Fibroblast of skin of right biceps (primary cell): ENCODE results near the gene DRAP1.

Experiments
- DNase-seq: peaks from one replicate; pipeline ENCODE4 v3.0.0-alpha.2; 2013

The DRAP1 gene, protein sequence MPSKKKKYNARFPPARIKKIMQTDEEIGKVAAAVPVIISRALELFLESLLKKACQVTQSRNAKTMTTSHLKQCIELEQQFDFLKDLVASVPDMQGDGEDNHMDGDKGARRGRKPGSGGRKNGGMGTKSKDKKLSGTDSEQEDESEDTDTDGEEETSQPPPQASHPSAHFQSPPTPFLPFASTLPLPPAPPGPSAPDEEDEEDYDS

DNA sequence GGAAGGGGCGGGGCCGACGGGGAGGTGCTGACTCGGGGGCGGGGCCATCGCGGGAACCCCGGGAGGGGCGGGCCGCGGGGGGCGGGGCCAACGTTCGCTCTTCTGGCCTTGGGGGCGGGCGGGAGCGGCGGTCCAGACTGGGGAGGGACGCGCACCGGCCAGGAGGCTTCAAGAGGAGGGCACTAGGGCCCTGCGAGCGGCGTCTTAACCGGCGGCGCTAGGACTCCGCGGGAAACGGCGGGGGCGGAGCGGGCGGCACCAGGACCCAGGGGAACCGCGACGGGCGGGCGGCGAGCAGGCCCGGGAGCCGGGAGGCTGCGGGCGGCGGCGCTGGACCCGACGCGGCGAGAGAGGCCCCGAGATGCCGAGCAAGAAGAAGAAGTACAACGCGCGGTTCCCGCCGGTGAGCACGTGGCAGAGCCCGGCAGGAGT is at the start of gene DRAP1:
DRAP1 (plus strand) TSS at position 286 of the 432 bp plus-strand sequence; CDS start at position 362, 76 bp downstream.
- peak; percentile 99 for DNase-seq

DNA sequence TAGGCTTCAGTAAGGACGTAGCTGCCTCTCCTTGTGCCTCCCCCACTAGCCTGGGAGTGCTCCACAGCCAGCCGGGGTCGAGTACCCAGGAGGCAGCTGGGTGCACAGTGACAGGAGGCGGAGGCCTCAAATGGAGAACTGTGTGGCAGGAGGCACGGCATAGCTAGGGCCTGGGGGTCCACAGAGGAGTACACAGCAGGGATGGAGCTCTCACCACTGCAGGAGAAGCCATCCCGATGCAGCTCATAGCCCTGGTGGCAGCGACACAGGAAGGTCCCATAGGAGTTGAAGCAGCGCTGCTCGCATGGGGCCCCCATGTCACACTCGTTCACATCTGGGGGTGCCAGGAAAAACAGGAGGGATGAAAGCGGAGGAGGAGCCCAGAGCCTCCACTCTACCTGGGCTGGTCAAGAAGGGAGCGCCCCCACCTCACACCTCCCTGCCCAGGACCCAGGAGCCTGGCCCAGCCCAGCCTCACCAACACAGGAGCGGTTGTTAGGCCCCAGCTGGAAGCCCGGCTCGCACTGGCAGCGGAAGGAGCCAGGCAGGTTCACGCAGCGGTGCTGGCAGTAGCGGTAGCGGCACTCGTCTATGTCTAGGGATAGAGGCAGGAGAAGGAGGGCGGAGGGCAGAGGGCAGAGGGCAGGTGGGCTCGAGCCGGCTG is 49.5 kb upstream of the DRAP1 start:
- DNase-seq: no peak

DNA sequence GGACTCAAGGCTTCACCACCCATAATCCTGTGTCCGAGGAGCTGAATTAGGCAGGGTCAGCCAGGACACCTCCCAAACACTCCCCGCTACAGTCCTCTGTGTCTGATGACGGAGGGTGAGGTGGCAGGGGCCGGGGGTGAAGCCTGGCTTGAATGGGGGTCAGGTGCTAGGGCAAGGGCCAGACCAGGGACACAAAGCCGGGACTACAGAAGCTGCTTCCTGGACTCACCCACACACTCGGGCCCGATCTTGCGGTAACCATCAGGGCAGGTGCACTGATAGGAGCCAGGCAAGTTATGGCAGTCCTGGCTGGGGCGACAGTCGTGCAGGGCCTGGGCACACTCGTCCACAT is 48.9 kb upstream of the DRAP1 start:
- no peak for DNase-seq

DNA sequence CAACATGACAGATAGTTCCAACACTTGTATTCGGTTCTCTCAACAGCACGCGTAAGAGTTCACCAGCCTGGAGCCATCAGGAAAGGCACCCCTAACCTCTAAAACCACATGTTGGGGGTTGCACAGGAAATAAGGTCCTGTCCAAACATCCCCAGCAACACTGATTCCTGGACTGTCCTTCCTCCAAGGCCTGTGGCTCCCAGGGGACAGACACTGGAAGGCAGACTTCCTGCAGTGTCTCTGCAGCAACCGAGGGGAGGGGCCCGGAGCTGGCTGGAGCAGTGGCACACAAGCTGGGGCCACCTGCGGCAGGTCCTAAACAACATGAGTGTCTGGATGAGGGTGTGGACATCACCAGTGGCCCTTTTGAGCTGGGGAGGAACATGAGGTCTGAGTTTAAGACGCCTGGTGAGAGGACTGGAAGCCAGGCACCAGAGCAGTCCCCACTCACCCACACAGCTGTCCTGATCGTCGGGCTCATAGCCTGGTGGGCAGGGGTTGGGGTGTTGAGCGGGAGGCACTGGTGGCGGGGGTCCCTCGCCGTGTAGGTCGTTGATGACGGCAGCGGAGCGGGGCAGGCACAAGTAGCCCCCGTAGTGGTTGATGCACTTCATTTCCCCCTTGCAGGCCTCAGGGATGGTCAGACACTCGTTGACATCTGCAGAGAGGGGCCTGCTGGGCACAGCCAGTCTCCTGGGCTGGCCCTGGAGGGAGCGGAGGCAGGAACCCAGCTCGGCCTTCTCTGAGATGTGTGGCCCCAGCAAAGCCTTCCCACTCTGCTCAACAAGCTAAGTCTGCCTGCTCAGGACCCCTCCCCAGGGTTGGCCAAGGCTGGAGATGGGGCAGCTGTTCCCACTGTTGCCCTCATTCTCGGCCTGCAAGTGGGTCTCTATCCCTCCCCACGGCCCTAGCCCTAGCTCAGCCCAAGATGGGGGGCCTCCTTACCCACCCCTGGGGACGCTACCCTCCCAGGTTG is 48.2 kb upstream of the DRAP1 start:
- no peak for DNase-seq

DNA sequence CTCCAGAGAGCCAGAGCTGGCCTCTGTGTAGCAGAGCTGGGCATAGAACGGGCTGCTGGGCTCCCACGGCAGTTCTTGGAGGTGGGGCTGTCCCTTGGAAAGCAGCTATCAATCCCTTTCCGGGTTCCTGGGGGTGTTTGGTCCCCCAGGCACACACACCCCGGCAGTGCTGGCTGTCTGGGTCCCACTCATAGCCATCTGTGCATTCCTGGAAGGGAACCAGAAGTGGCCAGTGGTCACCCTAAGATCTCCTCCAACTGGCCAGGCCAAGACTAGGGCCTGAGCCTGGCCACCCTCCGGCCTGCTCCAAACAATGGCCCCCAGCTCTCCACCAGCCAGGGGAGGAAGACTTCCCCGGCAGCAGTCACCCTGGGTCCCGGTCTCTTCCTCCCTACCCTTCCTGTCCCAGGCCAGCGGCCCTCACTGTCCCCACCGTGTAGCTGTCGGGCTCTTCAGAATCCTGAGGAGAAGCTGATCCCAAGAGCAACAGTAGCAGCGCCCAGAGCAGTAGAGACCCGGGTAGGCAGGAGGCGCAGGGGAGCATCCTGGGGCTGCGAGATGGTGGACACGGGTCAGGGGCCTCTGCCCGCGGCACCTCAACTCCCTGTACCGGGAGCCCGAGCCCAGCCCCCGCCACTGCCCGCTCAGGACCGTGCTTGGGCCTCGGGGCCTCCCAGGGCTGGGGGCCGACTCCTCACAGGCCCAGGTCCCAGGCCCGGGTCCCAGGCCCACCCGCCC is 47.2 kb upstream of the DRAP1 start:
- peak; percentile 42 for DNase-seq

DNA sequence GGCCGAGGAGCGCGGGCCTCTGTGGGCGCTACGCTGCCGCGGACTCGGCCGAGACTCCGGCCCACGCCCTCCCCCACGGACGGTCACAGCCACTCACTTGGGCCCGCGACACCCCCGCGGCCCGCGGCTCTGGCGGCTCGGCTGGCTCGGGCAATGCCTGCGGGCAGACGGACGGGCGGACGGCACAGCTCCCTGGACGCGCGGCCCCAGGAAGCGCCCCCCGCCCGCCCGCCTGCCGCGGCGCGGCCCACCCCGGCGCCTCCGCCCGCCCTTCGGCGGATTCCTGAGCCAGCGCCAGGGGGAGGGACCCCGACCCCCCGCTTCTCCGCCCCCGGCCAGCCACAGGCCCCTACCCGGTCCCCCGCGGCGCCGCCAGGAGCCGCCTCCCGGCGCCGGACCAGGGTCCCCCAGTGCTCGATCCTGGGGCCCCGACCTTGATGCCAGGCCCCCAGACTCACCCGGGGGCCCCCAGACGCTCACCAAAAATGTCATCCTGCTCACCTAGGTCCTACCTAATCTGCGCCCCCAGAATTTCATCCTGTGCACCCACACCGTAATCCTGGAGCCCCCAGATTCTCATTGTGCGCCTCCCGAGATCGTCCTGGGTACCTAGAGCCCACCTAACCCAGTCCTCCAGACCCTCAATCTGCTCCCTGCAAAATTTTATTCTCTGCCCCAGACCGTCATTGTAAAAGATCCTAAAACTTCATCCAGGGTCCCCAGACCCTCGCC is 46.5 kb upstream of the DRAP1 start, which contains the start of gene EFEMP2:
EFEMP2 (minus strand) TSS at position 215 of the 732 bp plus-strand sequence. CDS start 446 bp downstream, outside the sequence.
- peak; percentile 73 for DNase-seq

DNA sequence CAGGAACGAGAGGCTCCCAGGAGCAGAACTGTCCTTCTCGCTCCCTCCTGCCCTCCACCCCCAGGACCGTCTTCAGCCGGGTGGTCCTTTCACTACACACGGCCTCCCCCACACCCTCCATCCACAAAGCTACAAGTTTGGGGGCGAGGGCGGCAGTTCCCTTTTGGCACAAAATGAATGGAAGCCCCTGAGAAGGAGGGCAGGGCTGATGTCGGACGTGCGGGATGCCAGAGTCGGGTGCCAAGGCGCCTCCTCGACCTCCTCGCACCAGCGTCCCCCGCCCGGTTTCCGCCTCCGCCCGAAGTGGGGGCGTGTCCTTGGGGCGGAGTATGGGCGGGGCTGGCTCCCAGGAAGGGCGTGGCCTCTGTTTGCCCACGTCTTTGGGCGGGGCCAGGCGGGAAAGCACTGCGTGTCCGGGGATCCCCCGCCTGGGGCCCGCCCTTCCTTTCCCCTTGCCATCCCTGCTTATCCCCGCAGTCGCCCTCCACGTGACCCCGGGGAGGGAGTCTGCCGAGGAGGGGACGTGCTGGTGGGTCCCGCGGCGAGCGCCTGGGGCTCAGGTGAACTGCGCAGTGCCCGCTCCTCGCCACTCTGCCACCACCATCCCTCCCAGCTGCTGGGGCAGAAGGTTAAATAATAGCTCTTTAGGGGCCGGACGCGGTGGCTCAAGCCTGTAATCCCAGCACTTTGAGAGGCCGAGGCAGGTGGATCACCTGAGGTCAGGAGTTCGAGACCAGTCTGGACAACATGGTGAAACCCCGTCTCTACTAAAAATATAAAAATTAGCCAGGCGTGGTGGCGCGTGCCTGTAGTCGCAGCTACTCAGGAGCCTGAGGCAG is 45.7 kb upstream of the DRAP1 start:
- peak; percentile 93 for DNase-seq

DNA sequence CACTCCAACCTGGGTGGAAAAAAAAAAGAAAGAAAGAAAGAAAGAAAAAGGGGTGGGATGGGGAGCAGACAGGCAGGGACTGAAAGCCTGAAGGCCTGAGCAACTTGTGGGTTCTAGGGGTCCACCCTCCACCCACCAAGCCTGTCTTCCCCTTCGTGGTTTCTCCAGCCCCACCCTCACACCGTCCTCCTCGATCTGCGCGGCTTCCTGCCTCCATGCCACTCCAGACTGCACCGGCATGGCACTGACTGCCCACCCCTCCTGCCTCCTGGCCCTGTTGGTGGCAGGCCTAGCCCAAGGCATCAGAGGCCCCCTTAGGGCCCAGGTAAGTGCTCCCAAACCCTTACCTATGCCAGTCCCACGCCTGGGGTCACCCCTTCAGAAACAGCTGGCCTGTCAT is 39.6 kb upstream of the DRAP1 start, which contains the start of gene CTSW:
CTSW (plus strand) TSS at position 221 of the 400 bp plus-strand sequence; CDS start at position 239, 18 bp downstream.
- no peak for DNase-seq

DNA sequence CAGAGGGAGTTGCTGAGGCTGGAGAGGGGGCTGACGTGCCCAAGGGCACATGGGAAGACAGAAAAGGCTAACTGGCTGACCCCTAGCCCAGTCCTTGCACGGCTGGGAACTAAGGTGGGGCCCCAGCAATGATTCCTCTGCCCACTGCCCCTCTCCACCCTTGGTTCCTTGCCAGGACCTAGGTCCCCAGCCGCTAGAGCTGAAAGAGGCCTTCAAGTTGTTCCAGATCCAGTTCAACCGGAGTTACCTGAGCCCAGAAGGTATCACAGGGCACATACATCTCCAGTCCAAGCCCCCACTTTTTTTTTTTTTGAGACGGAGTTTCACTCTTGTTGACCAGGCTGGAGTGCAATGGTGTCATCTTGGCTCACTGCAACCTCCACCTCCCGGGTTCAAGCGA is 39.2 kb upstream of the DRAP1 start:
- DNase-seq: no peak

DNA sequence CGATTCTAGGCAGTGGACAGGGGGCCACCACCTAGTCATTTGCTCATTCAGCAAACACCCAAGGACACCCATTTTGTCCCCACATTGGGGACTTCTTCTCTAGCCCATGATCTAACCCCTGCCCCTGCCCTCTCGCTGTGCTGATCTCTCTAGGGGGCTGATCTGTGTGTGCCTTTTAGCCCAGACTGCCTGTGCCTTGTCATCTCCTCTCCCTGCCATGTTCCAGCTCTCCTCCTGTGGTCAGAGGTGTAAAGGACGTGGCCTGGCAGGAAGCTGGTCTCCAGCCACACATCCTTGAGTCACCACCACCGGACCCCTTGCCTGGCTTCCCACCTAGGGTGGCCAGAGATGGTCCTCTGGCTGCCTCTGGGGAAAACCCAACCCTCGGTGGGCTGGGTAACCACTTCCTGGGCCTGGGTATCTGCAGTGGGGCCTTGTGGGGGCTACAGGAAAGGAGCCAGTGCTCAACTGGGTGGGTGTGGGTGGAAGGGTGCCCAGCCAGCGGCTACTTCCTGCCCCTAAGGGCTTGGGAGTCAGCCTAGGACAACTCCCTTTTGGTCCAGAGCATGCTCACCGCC is 38.3 kb upstream of the DRAP1 start:
- no peak for DNase-seq

DNA sequence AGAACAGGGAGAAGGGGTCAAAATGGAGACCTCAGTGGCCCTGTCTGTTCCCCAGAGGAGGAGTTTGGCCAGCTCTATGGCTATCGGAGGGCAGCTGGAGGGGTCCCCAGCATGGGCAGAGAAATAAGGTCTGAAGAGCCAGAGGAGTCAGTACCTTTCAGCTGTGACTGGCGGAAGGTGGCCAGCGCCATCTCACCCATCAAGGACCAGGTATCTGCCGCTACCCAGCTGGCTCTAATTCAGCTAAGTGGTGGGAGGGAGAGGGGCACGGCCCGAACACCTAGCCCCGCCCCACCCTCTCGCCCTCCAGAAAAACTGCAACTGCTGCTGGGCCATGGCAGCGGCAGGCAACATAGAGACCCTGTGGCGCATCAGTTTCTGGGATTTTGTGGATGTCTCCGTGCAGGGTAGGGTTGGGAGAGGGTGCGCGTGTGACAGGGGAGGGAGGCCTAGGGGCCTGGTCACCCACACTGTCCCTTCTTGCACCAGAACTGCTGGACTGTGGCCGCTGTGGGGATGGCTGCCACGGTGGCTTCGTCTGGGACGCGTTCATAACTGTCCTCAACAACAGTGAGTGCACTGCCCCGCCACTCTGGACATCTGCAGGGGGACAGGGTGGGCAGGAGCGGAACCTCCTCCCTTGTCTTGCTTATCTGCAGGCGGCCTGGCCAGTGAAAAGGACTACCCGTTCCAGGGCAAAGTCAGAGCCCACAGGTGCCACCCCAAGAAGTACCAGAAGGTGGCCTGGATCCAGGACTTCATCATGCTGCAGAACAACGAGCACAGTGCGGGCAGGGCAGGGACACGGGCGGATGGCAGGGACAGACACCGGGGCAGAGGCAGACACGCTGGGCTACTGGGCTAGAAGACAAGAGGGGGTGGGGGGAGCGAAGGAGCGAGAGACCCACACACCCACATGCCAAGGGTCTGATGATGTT is 36.8 kb upstream of the DRAP1 start:
- no peak for DNase-seq

DNA sequence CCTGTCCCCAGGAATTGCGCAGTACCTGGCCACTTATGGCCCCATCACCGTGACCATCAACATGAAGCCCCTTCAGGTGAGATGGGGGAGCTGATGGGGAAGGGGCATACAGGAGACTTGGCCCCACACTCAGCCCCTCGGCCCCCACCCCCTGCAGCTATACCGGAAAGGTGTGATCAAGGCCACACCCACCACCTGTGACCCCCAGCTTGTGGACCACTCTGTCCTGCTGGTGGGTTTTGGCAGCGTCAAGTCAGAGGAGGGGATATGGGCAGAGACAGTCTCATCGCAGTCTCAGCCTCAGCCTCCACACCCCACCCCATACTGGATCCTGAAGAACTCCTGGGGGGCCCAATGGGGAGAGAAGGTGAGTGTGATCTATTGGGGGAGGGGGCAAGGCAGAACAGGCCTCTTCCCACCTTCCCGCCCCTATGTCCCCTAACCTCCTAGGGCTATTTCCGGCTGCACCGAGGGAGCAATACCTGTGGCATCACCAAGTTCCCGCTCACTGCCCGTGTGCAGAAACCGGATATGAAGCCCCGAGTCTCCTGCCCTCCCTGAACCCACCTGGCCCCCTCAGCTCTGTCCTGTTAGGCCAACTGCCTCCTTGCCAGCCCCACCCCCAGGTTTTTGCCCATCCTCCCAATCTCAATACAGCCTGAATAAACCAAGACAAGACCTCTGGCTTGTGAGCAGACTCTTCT is 36.0 kb upstream of the DRAP1 start:
- no peak for DNase-seq

DNA sequence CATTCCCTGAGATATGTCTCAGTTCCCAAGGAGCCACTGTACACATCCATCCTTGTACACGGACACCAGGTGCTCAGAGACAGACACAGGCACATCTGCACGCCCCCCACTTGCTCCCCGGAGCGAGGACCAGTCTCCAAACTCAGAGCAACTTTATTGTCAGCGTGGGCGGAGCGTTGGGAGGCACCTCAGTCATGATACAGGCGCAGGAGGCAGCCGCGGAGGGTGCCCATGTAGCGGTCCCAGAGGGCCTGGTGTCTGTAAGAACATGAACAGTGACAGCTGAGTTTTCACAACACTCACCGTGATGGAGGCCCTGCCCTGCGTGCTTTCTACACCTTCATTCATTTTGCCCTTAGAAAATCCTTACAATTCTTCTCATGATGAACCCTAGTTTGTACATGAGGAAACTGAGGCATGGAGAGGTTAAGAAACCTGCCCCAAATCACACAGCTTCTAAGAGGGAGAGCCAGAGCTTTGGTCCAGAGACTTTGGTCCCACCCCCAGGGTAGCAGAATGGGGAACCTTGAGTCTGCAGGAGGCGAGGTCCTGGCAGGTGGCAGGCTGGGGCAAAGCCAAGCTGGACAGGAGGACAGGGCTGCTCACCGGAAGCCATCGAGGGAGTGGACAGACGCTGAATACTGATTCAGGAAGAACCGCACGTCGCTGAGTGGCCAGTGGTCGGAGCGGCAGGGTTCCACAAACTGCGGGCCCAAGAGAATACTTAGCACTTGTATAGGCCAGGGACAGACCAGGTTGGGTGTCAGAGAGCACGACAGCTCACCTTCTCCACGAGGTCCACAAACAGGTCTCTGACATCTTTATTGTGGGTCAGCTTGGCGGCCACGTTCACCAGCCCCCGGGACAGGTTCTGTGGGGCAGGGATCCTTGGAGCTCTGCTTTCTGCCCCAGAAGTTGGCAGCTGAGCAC is 35.2 kb upstream of the DRAP1 start:
- no peak for DNase-seq

DNA sequence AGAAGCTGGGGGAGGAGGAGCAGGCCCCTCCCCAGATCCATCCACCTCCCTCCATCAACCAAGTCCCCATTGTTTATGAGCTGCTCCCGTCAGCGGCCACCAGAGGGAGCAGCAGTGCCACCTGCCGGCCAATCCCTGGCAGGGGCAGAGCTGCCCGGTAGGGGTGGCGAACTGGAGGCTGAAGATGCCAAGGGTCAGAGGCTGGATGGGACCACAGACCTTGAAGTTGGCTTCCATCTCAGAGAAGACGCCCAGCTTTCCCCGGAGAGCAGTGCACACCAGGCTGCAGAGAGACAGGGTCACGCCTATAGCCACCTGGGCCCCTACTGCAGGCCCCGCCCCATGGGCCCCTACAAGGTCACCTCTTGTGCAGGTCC is 34.5 kb upstream of the DRAP1 start:
- peak; percentile 67 for DNase-seq

DNA sequence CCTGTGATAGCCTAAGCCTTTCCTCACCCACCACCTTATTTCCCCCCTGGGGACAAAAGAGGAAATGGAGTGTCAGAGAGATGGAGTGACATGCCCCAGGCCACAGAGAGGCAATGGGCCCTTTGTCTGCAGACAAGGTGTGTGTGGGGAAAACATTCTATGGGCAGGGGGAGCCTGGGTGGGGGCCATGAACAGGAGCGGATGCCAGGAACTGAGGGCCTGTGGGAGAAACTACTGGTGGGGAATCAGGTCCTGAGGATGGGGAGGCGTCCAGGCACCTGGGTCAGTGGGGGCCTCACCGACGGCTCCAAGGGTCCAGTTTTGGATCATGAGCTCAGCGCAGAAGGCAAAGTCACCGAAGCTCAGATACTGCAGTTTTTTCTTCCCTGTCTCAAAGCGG is 34.0 kb upstream of the DRAP1 start:
- DNase-seq: no peak

DNA sequence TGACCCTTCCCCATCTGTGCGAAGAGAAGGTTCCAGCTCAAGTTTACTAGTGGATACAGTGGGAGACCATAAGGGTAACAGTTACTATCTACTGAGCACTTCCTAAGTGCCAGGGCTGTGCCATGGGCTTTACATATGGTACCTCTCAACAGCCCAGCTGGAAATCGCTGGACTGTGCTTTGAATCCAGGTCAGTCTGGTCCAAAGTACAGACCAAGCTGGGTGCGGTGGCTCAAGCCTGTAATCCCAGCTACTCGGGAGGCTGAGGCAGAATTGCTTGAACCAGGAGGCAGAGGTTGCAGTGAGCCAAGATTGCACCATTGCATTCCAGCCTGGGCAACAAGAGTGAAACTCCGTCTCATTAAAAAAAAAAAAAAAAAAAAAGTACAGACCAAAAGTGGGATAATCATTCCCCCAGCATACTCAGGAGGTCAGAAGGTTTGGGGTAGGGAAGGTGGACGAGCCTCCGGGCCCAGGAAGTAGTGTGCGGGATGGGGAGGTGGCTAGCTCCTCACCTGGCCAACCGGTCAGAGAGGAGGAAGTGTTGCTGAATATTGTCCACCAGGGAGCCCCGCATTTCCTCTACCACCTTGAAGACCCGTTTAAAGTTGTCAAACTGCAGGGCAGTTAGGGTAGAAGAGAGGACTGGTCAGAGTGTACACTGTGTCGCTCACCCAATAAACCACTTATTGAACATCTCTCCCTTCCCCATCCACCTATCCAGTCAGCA is 33.3 kb upstream of the DRAP1 start:
- no peak for DNase-seq
